Effector memory CD8-positive, alpha-beta T cell (primary cell): ENCODE data around the gene MANBA.

Experiments
- ATAC-seq: fragments of 150-1000 bp; cut with Tn5 transposase; replicated peaks from 2 replicates; pipeline ENCODE4 v1.10.0; 2021; ENCODE audit warnings: mild to moderate bottlenecking, moderate library complexity
- DNase-seq, 3 experiments: peaks; one replicate each; pipeline ENCODE4 v3.0.0; 2021
- H3K27ac Mint-ChIP-seq, 2 donors: one replicate each; pipeline ENCODE4 v1.8.0; 2022; ENCODE audit warnings: mild to moderate bottlenecking in 2 of 2, mixed read lengths in 2 of 2, moderate library complexity in 2 of 2
- H3K27me3 Mint-ChIP-seq, 2 donors: one replicate each; pipeline ENCODE4 v1.8.0; 2022; ENCODE audit warnings: mixed read lengths in 2 of 2
- H3K36me3 Mint-ChIP-seq: one replicate; pipeline ENCODE4 v1.8.0; 2022; ENCODE audit warnings: mild to moderate bottlenecking, moderate library complexity, mixed read lengths; ENCODE audit not compliant: insufficient read depth
- H3K4me1 Mint-ChIP-seq, 2 donors: one replicate each; pipeline ENCODE4 v1.8.0; 2022; ENCODE audit warnings: low read depth in 2 of 2, mixed read lengths in 2 of 2
- H3K4me3 Mint-ChIP-seq, 2 donors: one replicate each; pipeline ENCODE4 v1.8.0; 2022; ENCODE audit warnings: mild to moderate bottlenecking in 2 of 2, mixed read lengths in 2 of 2, moderate library complexity in 2 of 2
- H3K9me3 Mint-ChIP-seq, 2 donors: one replicate each; pipeline ENCODE4 v1.8.0; 2022; ENCODE audit warnings: mixed read lengths in 2 of 2

The MANBA gene

DNA sequence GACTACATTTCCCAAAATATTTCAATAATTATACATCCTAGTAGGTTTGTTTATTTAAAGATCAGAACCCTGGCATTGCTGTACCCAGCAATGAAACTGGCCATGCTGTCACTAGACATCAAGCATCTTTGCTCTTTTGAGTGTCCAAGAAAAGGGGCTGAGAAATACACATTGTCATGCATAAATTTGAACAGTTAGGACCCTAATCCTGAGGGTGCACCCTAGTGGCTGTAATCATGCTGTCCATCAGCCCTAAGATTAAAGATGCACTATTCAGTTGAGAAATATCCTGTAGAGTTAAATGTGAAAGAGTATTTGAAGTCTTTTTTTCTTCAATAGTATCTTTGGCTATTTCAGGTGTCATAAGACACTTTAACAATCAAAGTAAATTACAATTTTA, 150.8 kb downstream of the MANBA start:
- Mint-ChIP-seq H3K27me3 (no peaks in the 10 kb centered on the region), H3K4me1 (peaks cover 46 to 53% of the 10 kb centered on the region in 2 donors), H3K27ac (peak overlapping the region; percentile 89 to 96), H3K9me3 (no peaks in the 10 kb centered on the region), H3K36me3 (peaks cover 81% of the 10 kb centered on the region), H3K4me3 (peak overlapping the region in 1 of 2 donors; percentile 87)
- no peak for ATAC-seq
- DNase-seq = no peak

- no peak for DNase-seq
- no peak overlapping the region for H3K4me3 Mint-ChIP-seq
- ATAC-seq = no peak
- H3K27me3 Mint-ChIP-seq = no peaks in the 10 kb centered on the region
- peaks cover 32 to 40% of the 10 kb centered on the region in 2 donors for H3K4me1 Mint-ChIP-seq
- peak overlapping the region; percentile 44 to 96 for H3K27ac Mint-ChIP-seq
- H3K9me3 Mint-ChIP-seq = no peaks in the 10 kb centered on the region
- peaks cover 74% of the 10 kb centered on the region for H3K36me3 Mint-ChIP-seq
Measured at GRCh38 chr4:102608190-102608589, 152.6 kb downstream of the MANBA start.

DNA sequence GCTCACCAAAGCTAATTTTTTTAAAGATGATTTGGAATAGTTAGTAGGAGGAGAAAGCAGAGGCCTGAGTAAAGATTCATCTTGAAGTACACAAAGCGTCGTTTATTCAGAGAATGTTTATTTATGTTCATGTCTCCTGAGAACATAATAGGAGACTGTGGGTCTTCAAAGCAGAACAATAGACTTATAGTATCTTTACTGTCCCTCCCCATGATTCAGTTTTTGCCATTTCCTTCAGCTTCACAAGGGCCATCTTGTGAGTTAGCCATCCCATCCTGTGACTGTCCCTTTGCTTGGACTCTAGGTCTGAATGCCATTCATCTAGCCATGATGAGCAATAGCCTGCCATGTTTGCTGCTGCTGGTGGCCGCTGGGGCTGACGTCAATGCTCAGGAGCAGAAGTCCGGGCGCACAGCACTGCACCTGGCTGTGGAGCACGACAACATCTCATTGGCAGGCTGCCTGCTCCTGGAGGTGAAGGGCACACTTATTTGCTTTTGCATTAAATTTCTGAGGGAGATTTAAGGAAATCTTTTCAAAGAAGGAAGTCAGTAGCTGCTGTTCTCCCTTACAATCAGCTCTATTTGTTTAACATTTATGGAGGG, 153.8 kb downstream of the MANBA start:
- ATAC-seq (no peak), DNase-seq (no peak)
- Mint-ChIP-seq H3K27ac (peak overlapping the region; percentile 29 to 44), H3K4me1 (peaks cover 22 to 32% of the 10 kb centered on the region in 2 donors), H3K4me3 (no peak overlapping the region), H3K36me3 (peaks cover 74% of the 10 kb centered on the region), H3K27me3 (no peaks in the 10 kb centered on the region), H3K9me3 (no peaks in the 10 kb centered on the region)

GRCh38 chr4:102606261-102606660, 154.5 kb downstream of the MANBA start:
- peak overlapping the region; percentile 29 to 44 for H3K27ac Mint-ChIP-seq
- ATAC-seq (no peak), DNase-seq (no peak)
- H3K4me1 Mint-ChIP-seq = peaks cover 16 to 25% of the 10 kb centered on the region in 2 donors
- no peak overlapping the region for H3K4me3 Mint-ChIP-seq
- no peaks in the 10 kb centered on the region for H3K9me3 Mint-ChIP-seq
- H3K27me3 Mint-ChIP-seq = no peaks in the 10 kb centered on the region
- H3K36me3 Mint-ChIP-seq = peaks cover 78% of the 10 kb centered on the region

DNA sequence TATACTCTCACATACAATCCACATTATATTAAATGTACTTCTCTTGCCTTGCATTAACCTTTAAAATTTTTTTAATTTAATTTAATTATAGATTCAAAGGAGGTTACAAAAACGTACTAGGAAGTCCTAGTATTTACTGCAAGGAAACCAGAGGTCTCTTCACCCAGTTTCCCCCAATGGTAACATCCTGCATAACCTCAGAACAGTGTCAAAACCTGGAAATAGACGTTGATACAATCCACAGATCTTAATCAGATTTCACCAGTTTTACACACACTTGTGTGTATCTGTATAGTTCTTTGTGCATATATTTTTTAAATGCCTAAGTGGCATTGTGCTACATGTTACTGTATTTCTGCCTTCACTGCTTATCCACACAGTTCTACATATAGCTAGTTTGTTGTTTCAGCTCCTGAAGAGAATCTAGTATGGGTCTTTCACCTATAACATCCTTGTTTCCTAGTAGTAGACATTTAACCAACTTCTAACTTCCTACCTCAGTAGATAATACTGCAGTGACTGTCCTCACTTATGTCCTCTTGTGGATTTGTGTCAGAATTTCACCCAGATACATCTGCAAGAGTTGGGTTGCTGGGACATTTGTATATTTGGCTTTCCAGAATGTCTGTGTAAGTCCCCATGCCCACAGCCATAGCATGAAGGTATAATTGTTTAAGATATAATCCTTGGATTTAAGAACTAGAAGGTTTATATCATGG, 156.4 kb downstream of the MANBA start:
- no peak for ATAC-seq
- peaks cover 73% of the 10 kb centered on the region for H3K36me3 Mint-ChIP-seq
- DNase-seq = no peak
- peak overlapping the region; percentile 56 to 57 for H3K27ac Mint-ChIP-seq
- H3K9me3 Mint-ChIP-seq = no peaks in the 10 kb centered on the region
- H3K4me3 Mint-ChIP-seq = no peak overlapping the region
- H3K27me3 Mint-ChIP-seq = no peaks in the 10 kb centered on the region
- H3K4me1 Mint-ChIP-seq = peaks cover 6 to 19% of the 10 kb centered on the region in 2 donors

GRCh38 chr4:102601586-102602227, 159.1 kb downstream of the MANBA start:
- H3K27me3 Mint-ChIP-seq = no peaks in the 10 kb centered on the region
- DNase-seq (no peak), ATAC-seq (no peak)
- H3K4me1 Mint-ChIP-seq = peaks cover 27 to 32% of the 10 kb centered on the region in 2 donors
- H3K36me3 Mint-ChIP-seq = peaks cover 56% of the 10 kb centered on the region
- peak overlapping the region in 1 of 2 donors; percentile 17 for H3K27ac Mint-ChIP-seq
- H3K9me3 Mint-ChIP-seq = no peaks in the 10 kb centered on the region
- no peak overlapping the region for H3K4me3 Mint-ChIP-seq

DNA sequence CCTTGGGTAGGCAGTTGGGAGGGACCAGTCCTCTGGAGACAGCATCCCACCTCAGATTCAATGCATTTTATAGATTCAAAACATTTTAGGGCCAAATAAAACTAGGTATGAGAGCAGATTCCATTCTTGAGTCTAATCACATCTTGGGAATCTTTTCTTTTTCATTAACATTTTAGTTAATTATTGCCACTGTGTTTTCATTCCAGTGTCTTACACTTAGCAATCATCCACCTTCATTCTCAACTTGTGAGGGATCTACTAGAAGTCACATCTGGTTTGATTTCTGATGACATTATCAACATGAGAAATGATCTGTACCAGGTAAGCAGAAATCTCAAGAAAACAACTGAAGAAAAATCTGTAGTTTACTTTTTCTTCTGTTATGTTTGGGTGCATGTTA, 160.1 kb downstream of the MANBA start:
- no peak for ATAC-seq
- Mint-ChIP-seq H3K27me3 (no peaks in the 10 kb centered on the region), H3K4me3 (no peak overlapping the region), H3K27ac (peak overlapping the region; percentile 59 to 77), H3K4me1 (peaks cover 29 to 30% of the 10 kb centered on the region in 2 donors), H3K9me3 (no peaks in the 10 kb centered on the region), H3K36me3 (peaks cover 59% of the 10 kb centered on the region)
- DNase-seq = no peak

GRCh38 chr4:102599886-102600285, 160.9 kb downstream of the MANBA start:
- Mint-ChIP-seq H3K36me3 (peaks cover 65% of the 10 kb centered on the region), H3K27me3 (no peaks in the 10 kb centered on the region), H3K4me3 (no peak overlapping the region), H3K9me3 (no peaks in the 10 kb centered on the region), H3K4me1 (peaks cover 26 to 29% of the 10 kb centered on the region in 2 donors), H3K27ac (peak overlapping the region; percentile 59 to 77)
- DNase-seq (no peak), ATAC-seq (no peak)

DNA sequence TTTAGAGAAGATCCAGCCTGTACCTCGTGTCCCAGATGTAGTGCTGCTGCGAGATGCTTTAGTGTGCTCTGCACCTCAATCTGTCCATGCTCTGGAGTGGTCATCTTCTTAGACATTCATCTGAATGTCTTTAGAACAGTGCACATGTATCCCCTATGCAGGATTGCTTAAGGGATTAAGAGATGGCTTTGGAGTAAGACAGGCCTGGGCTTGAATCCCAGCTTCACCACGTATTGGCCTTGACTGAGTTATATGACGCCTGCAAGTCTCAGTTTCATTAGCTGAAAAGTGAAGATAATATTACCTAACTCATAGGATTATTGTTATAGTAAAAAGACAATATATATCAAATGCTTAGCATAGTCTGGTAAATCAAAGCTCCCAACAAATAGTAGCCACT, 161.3 kb downstream of the MANBA start:
- Mint-ChIP-seq H3K9me3 (no peaks in the 10 kb centered on the region), H3K4me1 (peaks cover 26 to 30% of the 10 kb centered on the region in 2 donors), H3K27ac (no peak overlapping the region), H3K27me3 (no peaks in the 10 kb centered on the region), H3K4me3 (no peak overlapping the region), H3K36me3 (peaks cover 65% of the 10 kb centered on the region)
- no peak for ATAC-seq
- DNase-seq = no peak

DNA sequence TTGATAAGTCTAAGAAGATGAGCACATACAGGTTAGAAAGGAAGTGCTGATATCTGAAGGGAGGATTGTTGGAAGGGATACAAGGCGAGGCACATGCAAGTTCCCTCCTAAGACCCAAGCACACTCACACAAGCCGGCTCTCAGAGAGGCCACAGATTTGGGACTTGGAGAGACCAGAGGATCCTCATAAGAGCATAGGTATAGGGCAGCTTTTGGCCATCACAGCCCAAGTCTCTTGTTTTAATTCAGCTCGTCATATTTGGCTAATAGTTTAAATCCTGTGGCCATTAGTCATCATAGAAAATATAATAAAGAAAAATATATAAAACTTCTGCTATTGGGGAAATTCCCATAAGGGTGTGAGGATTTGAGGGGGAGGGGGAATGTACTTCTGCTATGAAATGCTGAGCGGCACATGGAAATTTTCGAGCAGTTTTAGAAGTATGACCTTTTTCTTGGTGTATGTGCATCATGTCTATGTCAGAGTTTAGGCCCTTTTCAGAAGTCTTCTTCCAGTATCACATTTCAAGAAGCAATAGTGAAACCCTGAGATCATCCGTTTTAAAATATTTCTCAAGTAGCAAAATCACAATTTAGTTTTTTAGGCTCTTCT, 161.9 kb downstream of the MANBA start:
- peak overlapping the region; percentile 41 to 46 for H3K4me3 Mint-ChIP-seq
- DNase-seq (no peak), ATAC-seq (peak; percentile 8)
- peaks cover 31 to 34% of the 10 kb centered on the region in 2 donors for H3K4me1 Mint-ChIP-seq
- H3K27me3 Mint-ChIP-seq = no peaks in the 10 kb centered on the region
- H3K36me3 Mint-ChIP-seq = peaks cover 69% of the 10 kb centered on the region
- H3K9me3 Mint-ChIP-seq = no peaks in the 10 kb centered on the region
- peak overlapping the region; percentile 67 to 78 for H3K27ac Mint-ChIP-seq

DNA sequence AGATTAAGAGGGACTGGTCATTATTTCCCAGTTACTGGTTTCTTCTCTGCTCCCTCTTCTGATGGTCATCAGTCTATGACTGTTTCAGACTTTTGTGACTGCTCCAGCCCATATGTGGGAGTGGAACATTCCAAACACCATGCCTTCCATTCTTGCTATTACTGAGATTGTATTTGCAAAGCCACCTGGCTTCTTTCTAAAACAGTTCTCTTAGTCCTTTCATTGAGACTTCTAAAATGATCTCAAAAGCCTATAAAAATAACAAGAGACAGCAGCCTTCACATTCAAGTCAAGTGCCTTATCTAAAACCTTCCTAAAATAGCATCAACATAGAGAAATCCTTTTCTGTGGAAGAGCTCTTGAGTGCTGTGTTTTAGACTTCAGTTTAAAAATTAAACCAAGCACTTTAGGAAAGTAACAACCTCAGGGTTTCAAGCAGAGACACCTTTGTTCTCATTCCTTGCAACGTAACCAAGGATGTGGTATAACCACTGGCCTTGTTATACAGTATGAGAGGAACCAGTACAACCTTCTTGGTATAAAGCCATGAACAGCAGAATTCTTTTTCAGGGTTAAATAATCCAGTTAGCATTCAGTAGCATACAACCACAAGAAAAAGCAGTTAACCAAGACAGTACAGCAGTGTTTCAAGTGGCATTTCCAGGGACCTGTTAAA, 162.5 kb downstream of the MANBA start:
- peak; percentile 92 for ATAC-seq
- peak overlapping the region; percentile 41 to 46 for H3K4me3 Mint-ChIP-seq
- H3K4me1 Mint-ChIP-seq = peaks cover 29 to 33% of the 10 kb centered on the region in 2 donors
- no peak for DNase-seq
- no peaks in the 10 kb centered on the region for H3K9me3 Mint-ChIP-seq
- peak overlapping the region; percentile 67 to 78 for H3K27ac Mint-ChIP-seq
- H3K27me3 Mint-ChIP-seq = no peaks in the 10 kb centered on the region
- H3K36me3 Mint-ChIP-seq = peaks cover 65% of the 10 kb centered on the region

GRCh38 chr4:102596532-102596931, 164.2 kb downstream of the MANBA start:
- no peak for ATAC-seq
- Mint-ChIP-seq H3K36me3 (peaks cover 50% of the 10 kb centered on the region), H3K4me3 (no peak overlapping the region), H3K27ac (peak overlapping the region in 1 of 2 donors; percentile 6), H3K4me1 (peaks cover 37 to 49% of the 10 kb centered on the region in 2 donors), H3K9me3 (no peaks in the 10 kb centered on the region), H3K27me3 (no peaks in the 10 kb centered on the region)
- DNase-seq = no peak

- no peak overlapping the region for H3K4me3 Mint-ChIP-seq
Measured at GRCh38 chr4:102594000-102594399, 166.8 kb downstream of the MANBA start.

More at GRCh38 chr4:102594000-102594399, 166.8 kb downstream of the MANBA start:
- Mint-ChIP-seq H3K4me1 (peaks cover 46 to 57% of the 10 kb centered on the region in 2 donors), H3K27me3 (no peaks in the 10 kb centered on the region), H3K27ac (peak overlapping the region in 1 of 2 donors; percentile 35), H3K9me3 (no peaks in the 10 kb centered on the region), H3K36me3 (peaks cover 39% of the 10 kb centered on the region)
- no peak for ATAC-seq
- DNase-seq = no peak
